Fibroblast of mammary gland (primary cell): ENCODE data around the gene CENPM.

Experiments used
- DNase-seq: peaks from one replicate; pipeline ENCODE4 v3.0.0-alpha.2; 2010; ENCODE audit warnings: low read depth
- H3K4me3 ChIP-seq: 2 replicates; pipeline ENCODE4 v1.5.1; 2011; ENCODE audit warnings: low read depth, mild to moderate bottlenecking, low read length, moderate library complexity; ENCODE audit not compliant: control insufficient read depth
- TF ChIP-seq, protein P1 (sequence below): conservative IDR thresholded peaks from 2 replicates; pipeline ENCODE4 v1.5.1; 2011; ENCODE audit warnings: low read depth, low read length, inconsistent platforms; ENCODE audit not compliant: control insufficient read depth, insufficient read depth

CENPM gene, protein sequence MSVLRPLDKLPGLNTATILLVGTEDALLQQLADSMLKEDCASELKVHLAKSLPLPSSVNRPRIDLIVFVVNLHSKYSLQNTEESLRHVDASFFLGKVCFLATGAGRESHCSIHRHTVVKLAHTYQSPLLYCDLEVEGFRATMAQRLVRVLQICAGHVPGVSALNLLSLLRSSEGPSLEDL

DNA sequence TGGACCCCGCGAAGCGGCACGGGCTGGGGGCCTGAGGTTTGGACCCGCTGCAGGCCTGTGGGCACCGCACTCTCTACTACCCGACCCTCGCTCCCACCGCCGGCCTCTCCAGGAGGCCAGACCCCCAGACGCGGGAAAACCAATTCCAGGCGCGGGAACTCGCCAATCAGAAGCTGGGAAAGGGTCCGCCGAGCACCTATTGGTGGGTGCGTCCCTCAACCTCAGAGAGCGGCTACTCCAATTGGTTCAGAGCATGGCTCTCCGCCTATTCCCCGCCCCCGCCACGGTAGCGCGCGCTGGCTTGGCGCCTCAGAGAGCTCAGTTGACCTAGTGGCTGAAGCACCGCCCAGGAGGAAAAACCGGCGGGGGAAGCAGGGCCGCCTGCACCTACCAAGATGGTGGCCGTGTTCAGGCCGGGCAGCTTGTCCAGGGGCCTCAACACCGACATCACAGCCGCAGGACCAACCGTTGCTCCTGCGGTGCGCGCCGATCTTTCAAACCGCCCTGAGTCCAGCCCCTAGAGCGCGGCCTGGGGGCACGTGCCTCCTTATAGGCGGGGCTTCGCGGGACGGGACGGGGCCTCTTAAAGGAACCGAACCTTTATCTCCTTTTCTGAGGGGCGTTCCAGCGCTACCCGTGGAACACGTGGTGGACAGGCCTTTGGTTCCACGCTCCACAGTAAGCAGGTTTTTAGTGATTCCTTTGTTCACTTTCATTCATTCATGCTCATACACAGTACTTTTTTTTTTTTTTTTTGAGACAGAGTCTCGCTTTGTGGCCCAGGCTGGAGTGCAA, at the start of gene CENPM:
Gene CENPM (minus strand): TSS at position 524 of the 795 bp plus-strand sequence. CDS start 76 bp downstream, at position 448.
- TF ChIP-seq, protein P1, sequence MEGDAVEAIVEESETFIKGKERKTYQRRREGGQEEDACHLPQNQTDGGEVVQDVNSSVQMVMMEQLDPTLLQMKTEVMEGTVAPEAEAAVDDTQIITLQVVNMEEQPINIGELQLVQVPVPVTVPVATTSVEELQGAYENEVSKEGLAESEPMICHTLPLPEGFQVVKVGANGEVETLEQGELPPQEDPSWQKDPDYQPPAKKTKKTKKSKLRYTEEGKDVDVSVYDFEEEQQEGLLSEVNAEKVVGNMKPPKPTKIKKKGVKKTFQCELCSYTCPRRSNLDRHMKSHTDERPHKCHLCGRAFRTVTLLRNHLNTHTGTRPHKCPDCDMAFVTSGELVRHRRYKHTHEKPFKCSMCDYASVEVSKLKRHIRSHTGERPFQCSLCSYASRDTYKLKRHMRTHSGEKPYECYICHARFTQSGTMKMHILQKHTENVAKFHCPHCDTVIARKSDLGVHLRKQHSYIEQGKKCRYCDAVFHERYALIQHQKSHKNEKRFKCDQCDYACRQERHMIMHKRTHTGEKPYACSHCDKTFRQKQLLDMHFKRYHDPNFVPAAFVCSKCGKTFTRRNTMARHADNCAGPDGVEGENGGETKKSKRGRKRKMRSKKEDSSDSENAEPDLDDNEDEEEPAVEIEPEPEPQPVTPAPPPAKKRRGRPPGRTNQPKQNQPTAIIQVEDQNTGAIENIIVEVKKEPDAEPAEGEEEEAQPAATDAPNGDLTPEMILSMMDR, result no peak
- H3K4me3 ChIP-seq, result peak within 1 kb of the TSS; percentile 81
- peak; percentile 91 for DNase-seq

DNA sequence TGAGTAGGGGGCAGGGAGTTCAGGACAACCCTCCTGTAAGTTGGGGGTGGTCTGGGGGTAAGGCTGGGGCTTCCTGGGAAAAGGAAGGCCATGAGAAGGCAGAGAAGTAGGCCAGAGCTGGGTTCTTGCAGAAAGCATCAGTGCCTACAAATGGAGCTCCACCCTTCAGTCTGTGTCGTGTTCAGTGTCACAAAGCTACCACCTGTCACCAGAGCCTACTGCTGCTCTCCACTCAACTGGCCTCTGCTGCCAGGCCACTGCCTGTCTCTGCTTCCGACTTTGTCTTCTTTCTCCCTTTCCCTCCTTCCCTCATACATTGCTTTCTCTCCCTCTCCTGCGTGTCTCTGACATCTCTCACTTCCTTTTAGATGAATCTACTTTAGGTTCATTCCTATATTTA, 48.3 kb upstream of the CENPM start:
- H3K4me3 ChIP-seq, result no peak overlapping the region
- TF ChIP-seq, protein P1, result no peak
- DNase-seq, result no peak

DNA sequence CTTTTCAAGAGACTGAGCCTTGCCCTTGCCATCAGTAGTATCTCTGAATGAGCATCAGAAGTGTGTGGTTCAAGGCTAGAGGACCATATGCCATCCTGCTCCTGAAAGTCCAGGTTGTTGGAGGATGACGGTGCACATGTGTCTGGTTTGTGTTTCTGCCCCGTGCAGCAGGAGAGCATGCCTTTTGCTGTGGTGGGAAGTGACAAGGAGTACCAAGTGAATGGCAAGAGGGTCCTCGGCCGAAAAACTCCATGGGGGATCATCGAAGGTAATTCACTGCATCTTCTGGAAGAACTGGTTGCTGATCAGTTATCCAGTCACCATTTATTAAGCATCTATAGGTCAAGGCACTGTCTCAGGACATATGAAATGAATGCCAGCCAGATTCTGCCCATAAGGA, 45.5 kb upstream of the CENPM start:
- TF ChIP-seq, protein P1, result no peak
- H3K4me3 ChIP-seq, result no peak overlapping the region
- DNase-seq, result no peak

DNA sequence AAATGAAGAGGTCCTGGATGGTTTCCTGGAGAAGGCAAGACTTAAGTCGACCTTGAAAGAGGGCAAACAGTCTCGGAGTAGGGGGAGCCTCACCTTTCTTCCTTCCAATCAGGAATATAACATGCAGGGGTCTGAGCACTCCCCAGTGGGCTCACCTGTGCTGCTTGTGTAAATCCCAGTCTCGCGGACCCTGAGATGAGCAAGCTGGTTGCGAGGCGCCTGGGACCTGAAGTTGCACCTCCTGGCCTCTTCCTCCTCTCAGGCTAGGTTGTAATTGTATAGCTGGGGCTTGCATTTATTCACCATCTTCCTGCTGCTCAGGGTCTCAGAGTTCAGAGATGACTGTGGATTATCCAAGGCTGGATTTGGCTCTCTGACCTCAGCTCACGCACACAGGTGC, 44.2 kb upstream of the CENPM start:
- no peak for DNase-seq
- H3K4me3 ChIP-seq, result no peak overlapping the region
- TF ChIP-seq, protein P1, result no peak

DNA sequence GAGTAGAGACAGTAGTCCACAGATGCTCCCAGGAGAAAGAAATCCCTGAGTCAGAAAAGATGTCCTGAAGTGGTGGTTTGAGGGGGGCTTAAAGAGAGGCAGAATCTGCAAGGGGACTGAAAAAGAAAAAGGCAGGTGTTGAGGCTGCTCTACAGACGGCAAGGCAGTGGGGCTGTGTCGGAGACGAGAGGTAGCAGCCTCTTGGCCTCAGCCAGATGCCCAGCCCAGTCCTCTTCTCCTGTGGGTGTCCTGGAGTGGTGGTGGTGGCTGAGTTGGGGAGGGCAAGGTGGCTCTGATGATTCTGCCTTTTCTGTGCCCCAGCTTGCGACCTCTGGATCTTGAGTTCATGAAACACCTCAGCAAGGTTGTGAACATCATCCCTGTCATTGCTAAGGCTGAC, 42.3 kb upstream of the CENPM start:
- no peak for DNase-seq
- TF ChIP-seq, protein P1, result no peak
- no peak overlapping the region for H3K4me3 ChIP-seq

DNA sequence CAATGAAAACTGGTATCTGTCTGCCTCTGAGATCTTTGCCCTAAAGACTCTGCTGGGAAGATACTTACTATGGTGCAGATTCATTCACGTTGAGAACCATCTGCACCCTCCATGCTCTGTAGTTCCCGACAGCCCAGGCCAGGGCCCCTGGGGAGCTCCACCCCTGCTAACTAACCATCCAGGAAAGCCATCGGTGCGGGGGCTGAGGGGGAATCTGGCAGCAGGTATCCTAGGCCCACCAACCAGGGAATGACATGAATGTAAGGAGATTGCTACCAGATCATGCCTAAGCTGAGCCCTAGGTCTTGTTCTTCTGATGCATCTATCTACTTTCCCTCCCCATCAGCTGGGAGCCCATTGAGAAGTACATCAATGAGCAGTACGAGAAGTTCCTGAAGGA, 40.3 kb upstream of the CENPM start:
- H3K4me3 ChIP-seq, result no peak overlapping the region
- TF ChIP-seq, protein P1, result no peak
- DNase-seq, result no peak
